GM12878 (cell line): ENCODE data around the gene SLC6A9. TPM values are rescaled to one million over a fixed set of nuclear protein-coding genes. Genes with fewer than 3 reads are reported as not detected.

Experiments used
- ATAC-seq: fragments of 200-7000 bp; cut with Tn5 transposase; 3 replicates; pipeline ENCODE4 v1.9.1; 2020; ENCODE audit warnings: mild to moderate bottlenecking, moderate library complexity
- BruUV-seq: library from RNA; stranded (reverse); fragments of 400-500 nt; replicated peaks from 2 replicates; lab custom pipeline; 2021; lab: Mats Ljungman, UMichigan
- CTCF ChIA-PET: fragments of 300-600 bp; sonication (Branson Sonifier 250); formaldehyde crosslinking; extraction: SDS; loops from one replicate; lab custom pipeline; 2021; ENCODE audit warnings: inconsistent platforms; lab: Yijun Ruan, JAX
- POLR2A ChIA-PET: fragments of 350-600 bp; formaldehyde crosslinking; extraction: SDS; loops from one replicate; lab custom pipeline; 2021; ENCODE audit warnings: inconsistent platforms; lab: Charles Lee
- RAD21 ChIA-PET: fragments of 300-600 bp; sonication (Branson Sonifier 250); formaldehyde crosslinking; loops from one replicate; lab custom pipeline; 2023; ENCODE audit warnings: antibody characterized with exemption; ENCODE audit not compliant: unreplicated experiment; lab: Charles Lee
- SMC1A ChIA-PET: fragments of 300-600 bp; sonication (Branson Sonifier 250); formaldehyde crosslinking; loops from one replicate; lab custom pipeline; 2023; ENCODE audit not compliant: unreplicated experiment, uncharacterized antibody; lab: Charles Lee
- DNase-seq: peaks from one replicate; pipeline ENCODE4 v3.0.0-alpha.2; 2011; ENCODE audit warnings: low read depth, low spot score
- FAIRE-seq: peaks from 3 replicates; lab custom pipeline; 2011; peaks lifted over from hg19 to GRCh38; lab: Jason Lieb, UNC
- H2AFZ ChIP-seq: 2 replicates; pipeline ENCODE4 v1.6.0; 2011; ENCODE audit warnings: low read depth, low read length, control low read depth; ENCODE audit not compliant: control insufficient read depth
- H3K27ac ChIP-seq: 2 replicates; pipeline ENCODE4 v1.5.1; 2011; ENCODE audit warnings: control low read depth; ENCODE audit not compliant: control insufficient read depth, insufficient read depth
- H3K27me3 ChIP-seq, 2 experiments: replicated peaks in 1 of 2; 2 replicates each; pipeline versions ENCODE4 v1.6.0 to v1.6.1; 2011; ENCODE audit warnings: low read length in 1 of 2; ENCODE audit not compliant: control insufficient read depth in 2 of 2, insufficient read depth in 2 of 2
- H3K36me3 ChIP-seq, 2 experiments: 2 replicates each; pipeline ENCODE4 v1.5.1; 2011; ENCODE audit warnings: low read length in 1 of 2; ENCODE audit not compliant: control insufficient read depth in 2 of 2, insufficient read depth in 2 of 2
- H3K4me1 ChIP-seq: 2 replicates; pipeline ENCODE4 v1.6.1; 2011; ENCODE audit warnings: mild to moderate bottlenecking, low read length, moderate library complexity, mixed read lengths; ENCODE audit not compliant: control insufficient read depth, insufficient read depth
- H3K4me2 ChIP-seq: 2 replicates; pipeline ENCODE4 v1.6.0; 2011; ENCODE audit warnings: control low read depth; ENCODE audit not compliant: control insufficient read depth, insufficient read depth
- H3K4me3 ChIP-seq: fragments of 200-600 bp; sonication (generic); 2 replicates; pipeline ENCODE4 v1.5.1; 2016
- H3K79me2 ChIP-seq: 2 replicates; pipeline ENCODE4 v1.6.0; 2011; ENCODE audit warnings: low read length; ENCODE audit not compliant: control insufficient read depth, insufficient read depth
- H3K9ac ChIP-seq: 2 replicates; pipeline ENCODE4 v1.8.0; 2011; ENCODE audit warnings: low read length, control low read depth, mixed read lengths; ENCODE audit not compliant: control insufficient read depth, insufficient read depth
- H3K9me3 ChIP-seq: replicated peaks from 3 replicates; pipeline ENCODE4 v1.5.1; 2011; ENCODE audit warnings: mild to moderate bottlenecking, low read length; ENCODE audit not compliant: control insufficient read depth, insufficient read depth
- H4K20me1 ChIP-seq: 2 replicates; pipeline ENCODE4 v1.6.0; 2011; ENCODE audit not compliant: control insufficient read depth, insufficient read depth
- CHD4 ChIP-seq: fragments of 200-600 bp; sonication (generic); IDR thresholded peaks from 2 replicates; pipeline ENCODE4 v1.6.1; 2016; ENCODE audit warnings: mild to moderate bottlenecking
- GATAD2B ChIP-seq: fragments of 450-650 bp; conservative IDR thresholded peaks from 2 replicates; pipeline ENCODE4 v1.6.1; 2017; ENCODE audit warnings: low read depth, mild to moderate bottlenecking, moderate library complexity
- HCFC1 ChIP-seq: fragments of 150-350 bp; IDR thresholded peaks from 2 replicates; pipeline ENCODE4 v1.6.1; 2014; ENCODE audit warnings: low read length
- IKZF1 ChIP-seq: fragments of 450-650 bp; conservative IDR thresholded peaks from 2 replicates; pipeline ENCODE4 v1.6.1; 2017; ENCODE audit warnings: antibody characterized with exemption, mild to moderate bottlenecking
- MXI1 ChIP-seq: fragments of 150-350 bp; IDR thresholded peaks from 2 replicates; pipeline ENCODE4 v1.6.1; 2011; ENCODE audit warnings: low read depth, mild to moderate bottlenecking, inconsistent platforms, low read length, improper control_type of control experiment
- NR2C2 ChIP-seq: IDR thresholded peaks from 2 replicates; pipeline ENCODE4 v1.6.1; 2011; ENCODE audit warnings: borderline replicate concordance, low read depth; ENCODE audit not compliant: control insufficient read depth, insufficient read length
- PRDM15 ChIP-seq: fragments of 450-650 bp; formaldehyde crosslinking; IDR thresholded peaks from 2 replicates; pipeline ENCODE4 v1.4.0; 2020; ENCODE audit warnings: mild to moderate bottlenecking, moderate library complexity
- RCOR1 ChIP-seq: conservative IDR thresholded peaks from 2 replicates; pipeline ENCODE4 v1.6.1; 2012; ENCODE audit warnings: low read depth, low read length, improper control_type of control experiment
- ZBTB4 ChIP-seq: fragments of 450-650 bp; formaldehyde crosslinking; IDR thresholded peaks from 2 replicates; pipeline ENCODE4 v1.4.0; 2022; ENCODE audit warnings: mild to moderate bottlenecking, moderate library complexity
- WGBS: methylation state at CpG from one replicate; pipeline ENCODE4 v1.1.6; 2016; ENCODE audit warnings: low lambda C conversion rate; ENCODE audit not compliant: insufficient replicate concordance, insufficient coverage; ENCODE audit errors: missing lambda C conversion rate; 5-methylcytosine and 5-hydroxymethylcytosine counted together
- in situ Hi-C: fragments of 300-500 bp; cut with MboI; formaldehyde crosslinking; loops from 9 replicates; pipeline ENCODE4 v1.14.3; 2018; ENCODE audit warnings: mixed read lengths
- intact Hi-C: fragments of 100-400 bp; cut with micrococcal nuclease; formaldehyde crosslinking; loops from one replicate; pipeline ENCODE4 v1.14.2; 2022; ENCODE audit not compliant: unreplicated experiment
- polyA plus RNA-seq, 11 experiments: library from polyadenylated mRNA; depleted of rRNA in 4 of 11; unstranded in 6 of 11; stranded (reverse) in 5 of 11; fragments of >200 nt; fragmentation: Nextera tagmentation in 4 of 11; fragmentation: Illumina TruSeq in 1 of 11; extraction: Ambion mirVana in 4 of 11; extraction: Trizol in 1 of 11; gene quantifications; 1 replicate in 1 of 11; 2 replicates in 10 of 11; pipeline versions ENCODE4 v1.2.1 to v1.2.3, GENCODE V29; 2011 to 2016; ENCODE audit warnings: inconsistent platforms in 2 of 11, missing spikeins in 2 of 11, low read depth in 1 of 11
- total RNA-seq, 4 experiments: library from RNA; depleted of rRNA in 3 of 4; stranded (reverse); fragments of >200 nt in 3 of 4; fragmentation: Illumina TruSeq in 1 of 4; extraction: Trizol in 1 of 4; gene quantifications; 2 replicates each; pipeline versions ENCODE4 v1.2.1 to v1.2.3, GENCODE V29; 2013 to 2021

Gene SLC6A9
- total and polyA plus RNA-seq, 10 of the 15 experiments (the other 5 are each of a cell fraction or from before 2014, with no cell fraction given): 0.02 to 2.0 (median 0.63) TPM

GRCh38 chr1:43976890-43977289, 54.4 kb downstream of the SLC6A9 start:
- no peak for ATAC-seq
- RAD21 ChIA-PET: interaction anchor here (0.6 kb wide), 1 partner anchor 1326 kb away, joined by 3 read pairs; no protein-coding TSS in a partner anchor
- DNase-seq: no peak
- peak overlapping the region; percentile 95; the same call in 1 of the 2 replicates for H3K4me3 ChIP-seq
- POLR2A ChIA-PET: interaction anchor here (0.6 to 3.8 kb wide), 4 partner anchors 15 to 119 kb away, joined by 3 to 18 read pairs (median 4); partner anchors contain the start of gene IPO13
- H3K27ac ChIP-seq: no peak overlapping the region
- H3K9ac ChIP-seq: no peak overlapping the region
- BruUV-seq: no TSS peak
- no peak overlapping the region for H2AFZ ChIP-seq
- peaks cover 30% of the 10 kb centered on the region for H3K4me1 ChIP-seq
- SMC1A ChIA-PET: interaction anchor here (1.3 kb wide), 1 partner anchor 16 kb away, joined by 3 read pairs; no protein-coding TSS in a partner anchor
- FAIRE-seq: no peak
- H3K9me3 ChIP-seq: no peaks in the 10 kb centered on the region
- in situ Hi-C loops (no loop called here), intact Hi-C loops (no loop called here)
- TF ChIP-seq NR2C2 (no peak), MXI1 (no peak), GATAD2B (no peak), RCOR1 (no peak), IKZF1 (no peak), HCFC1 (no peak), CHD4 (no peak), ZBTB4 (CRISPR knock-in tag) (no peak), PRDM15 (CRISPR knock-in tag) (no peak)
- CTCF ChIA-PET: no interaction called here
- H3K36me3 ChIP-seq: peaks cover 7 to 15% of the 10 kb centered on the region in 2 experiments
- H4K20me1 ChIP-seq: no peaks in the 10 kb centered on the region
- H3K27me3 ChIP-seq: no peaks in the 10 kb centered on the region
- H3K4me2 ChIP-seq: peak overlapping the region; percentile 84
- 96% methylated on average over 8 of the region's 8 CpGs for WGBS
- peaks cover 45% of the 10 kb centered on the region for H3K79me2 ChIP-seq
